ENCODE data around the gene ASPG.
"Not testable (repeated sequence)": the region's sequence is repeated elsewhere in the genome, so short reads cannot be mapped to it uniquely, and the experiment has no call there.

ASPG gene

DNA sequence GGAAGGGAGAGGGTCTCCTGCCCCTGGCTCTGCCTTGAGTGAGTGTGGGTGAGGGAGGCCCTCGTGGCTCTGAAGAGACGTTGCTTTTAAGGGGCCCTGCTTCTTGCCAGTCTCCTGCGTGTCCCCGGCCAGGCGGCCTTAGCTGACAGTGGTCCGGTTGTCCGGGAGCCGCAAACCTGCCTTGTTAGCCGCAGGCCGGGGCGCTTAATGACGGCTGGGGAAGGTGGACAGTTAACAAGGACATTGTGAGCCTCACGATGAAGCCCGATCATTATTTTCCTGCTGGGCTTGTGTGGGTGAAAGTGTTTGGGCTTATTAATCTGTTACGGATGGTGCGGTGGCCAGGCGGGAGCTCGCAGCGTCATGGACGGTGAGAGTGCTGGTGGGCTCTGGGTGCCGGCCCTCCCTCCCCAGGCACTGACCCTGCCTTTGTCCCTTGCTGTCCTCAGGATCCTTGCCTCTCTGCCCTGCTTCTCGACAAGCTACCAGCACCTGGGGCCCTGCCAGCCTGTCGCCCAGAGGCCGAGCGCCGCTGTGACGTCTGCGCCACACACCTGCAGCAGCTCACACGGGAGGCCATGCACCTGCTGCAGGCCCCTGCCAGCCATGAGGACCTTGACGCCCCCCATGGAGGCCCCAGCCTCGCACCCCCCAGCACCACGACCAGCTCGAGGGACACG, 66.2 kb downstream of the ASPG start:
- DNase-seq (ENCODE audit: low read depth in 2 of 2) = no peak
- TF ChIP-seq CTCF (IDR thresholded peaks at IDR 0.05; ENCODE audit: low read depth, low read length) = no peak
- no peak overlapping the region for H3K4me3 ChIP-seq (replicated peaks in 1 of 2; ENCODE audit: low read depth in 2 of 2, low read length in 2 of 2)

DNA sequence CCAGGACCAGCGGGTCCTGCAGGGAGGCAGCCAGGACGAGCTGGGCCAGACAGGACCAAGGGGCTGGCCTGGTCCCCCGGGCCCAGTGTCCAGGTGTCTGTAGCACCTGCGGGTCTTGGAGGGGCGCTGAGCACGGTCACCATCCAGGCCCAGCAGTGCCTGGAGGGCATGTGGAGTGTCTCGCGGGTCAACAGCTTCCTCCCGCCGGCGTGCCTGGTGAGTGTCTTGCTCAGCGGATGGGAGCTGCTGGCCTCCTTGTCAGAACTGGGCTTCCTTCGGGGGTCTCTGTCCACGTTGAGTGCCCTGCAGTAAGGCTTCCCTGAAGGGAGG, 66.7 kb downstream of the ASPG start:
- no peak overlapping the region for H3K4me3 ChIP-seq (replicated peaks in 1 of 2; ENCODE audit: low read depth in 2 of 2, low read length in 2 of 2)
- no peak for TF ChIP-seq CTCF (IDR thresholded peaks at IDR 0.05; ENCODE audit: low read depth, low read length)
- DNase-seq (ENCODE audit: low read depth in 2 of 2) = no peak

GRCh38 chr14:104152686-104153393, 67.3 kb downstream of the ASPG start:
- no peak overlapping the region for H3K4me3 ChIP-seq (replicated peaks in 1 of 2; ENCODE audit: low read depth in 2 of 2, low read length in 2 of 2)
- TF ChIP-seq CTCF (IDR thresholded peaks at IDR 0.05; ENCODE audit: low read depth, low read length) = no peak
- no peak for DNase-seq (ENCODE audit: low read depth in 2 of 2)

DNA sequence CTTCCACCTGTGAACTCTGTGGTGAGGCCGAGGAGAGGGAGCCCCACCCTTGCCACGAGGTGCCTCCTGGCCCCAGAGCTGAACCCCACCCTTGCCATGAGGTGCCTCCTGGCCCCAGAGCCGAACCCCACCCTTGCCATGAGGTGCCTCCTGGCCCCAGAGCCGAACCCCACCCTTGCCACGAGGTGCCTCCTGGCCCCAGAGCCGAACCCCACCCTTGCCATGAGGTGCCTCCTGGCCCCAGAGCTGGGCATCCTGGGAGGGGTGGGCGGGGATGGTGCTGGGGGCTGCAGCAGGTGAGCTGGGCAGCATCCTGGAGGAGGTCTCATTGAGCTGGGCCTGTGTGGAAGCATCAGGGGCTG, 67.9 kb downstream of the ASPG start:
- not testable (repeated sequence) for H3K4me3 ChIP-seq (replicated peaks in 1 of 2; ENCODE audit: low read depth in 2 of 2, low read length in 2 of 2); DNase-seq (ENCODE audit: low read depth in 2 of 2)

GRCh38 chr14:104154246-104154645, 68.7 kb downstream of the ASPG start:
- H3K4me3 ChIP-seq (replicated peaks in 1 of 2; ENCODE audit: low read depth in 2 of 2, low read length in 2 of 2) = no peak overlapping the region
- no peak for DNase-seq (ENCODE audit: low read depth in 2 of 2)
- TF ChIP-seq CTCF (IDR thresholded peaks at IDR 0.05; ENCODE audit: low read depth, low read length) = no peak

- no peak for TF ChIP-seq CTCF (IDR thresholded peaks at IDR 0.05; ENCODE audit: low read depth, low read length)
- no peak overlapping the region for H3K4me3 ChIP-seq (replicated peaks in 1 of 2; ENCODE audit: low read depth in 2 of 2, low read length in 2 of 2)
- no peak for DNase-seq (ENCODE audit: low read depth in 2 of 2)
Measured at GRCh38 chr14:104155513-104155912, 70.0 kb downstream of the ASPG start.

GRCh38 chr14:104156142-104156541, 70.6 kb downstream of the ASPG start:
- no peak for TF ChIP-seq CTCF (IDR thresholded peaks at IDR 0.05; ENCODE audit: low read depth, low read length)
- no peak overlapping the region for H3K4me3 ChIP-seq (replicated peaks in 1 of 2; ENCODE audit: low read depth in 2 of 2, low read length in 2 of 2)
- DNase-seq (ENCODE audit: low read depth in 2 of 2) = no peak

Data from cardiac fibroblast (primary cell).